HL-60 (cell line): ENCODE data around the gene IZUMO2.

Experiments
- DNase-seq, 2 experiments: peaks; one replicate each; pipeline ENCODE4 v3.0.0-alpha.2; 2010 to 2020; ENCODE audit warnings: low read depth in 1 of 2, low spot score in 1 of 2
- H3K27ac ChIP-seq: fragments of 250-450 bp; sonication (Bioruptor Pico); replicated peaks from 2 replicates; pipeline ENCODE4 v1.5.1; 2020; ENCODE audit warnings: mild to moderate bottlenecking, moderate library complexity
- H3K27me3 ChIP-seq: fragments of 250-450 bp; sonication (Bioruptor Pico); 2 replicates; pipeline ENCODE4 v1.5.1; 2021; ENCODE audit warnings: mild to moderate bottlenecking, moderate library complexity; ENCODE audit not compliant: insufficient read depth, poor library complexity, severe bottlenecking
- H3K4me3 ChIP-seq: replicated peaks from 2 replicates; pipeline ENCODE4 v1.5.1; 2011; ENCODE audit warnings: mild to moderate bottlenecking, control low read depth, low read length; ENCODE audit not compliant: insufficient read depth
- CTCF ChIP-seq: IDR thresholded peaks from one replicate; pipeline ENCODE4 v1.5.1; 2011; ENCODE audit warnings: low read length, control low read depth, inconsistent platforms; ENCODE audit not compliant: insufficient read depth
- GABPA ChIP-seq: IDR thresholded peaks from 2 replicates; pipeline ENCODE4 v1.6.1; 2012; ENCODE audit warnings: low read depth
- POLR2AphosphoS5 ChIP-seq: IDR thresholded peaks from 2 replicates; pipeline ENCODE4 v1.6.1; 2012; ENCODE audit warnings: low read depth
- SPI1 ChIP-seq: IDR thresholded peaks from 2 replicates; pipeline ENCODE4 v1.6.1; 2012; ENCODE audit warnings: low read depth, mild to moderate bottlenecking, borderline replicate concordance
- TF ChIP-seq, protein P1 (sequence below): IDR thresholded peaks from 2 replicates; pipeline ENCODE4 v1.6.1; 2012; ENCODE audit warnings: low read depth; ENCODE audit not compliant: insufficient replicate concordance

IZUMO2 gene

DNA sequence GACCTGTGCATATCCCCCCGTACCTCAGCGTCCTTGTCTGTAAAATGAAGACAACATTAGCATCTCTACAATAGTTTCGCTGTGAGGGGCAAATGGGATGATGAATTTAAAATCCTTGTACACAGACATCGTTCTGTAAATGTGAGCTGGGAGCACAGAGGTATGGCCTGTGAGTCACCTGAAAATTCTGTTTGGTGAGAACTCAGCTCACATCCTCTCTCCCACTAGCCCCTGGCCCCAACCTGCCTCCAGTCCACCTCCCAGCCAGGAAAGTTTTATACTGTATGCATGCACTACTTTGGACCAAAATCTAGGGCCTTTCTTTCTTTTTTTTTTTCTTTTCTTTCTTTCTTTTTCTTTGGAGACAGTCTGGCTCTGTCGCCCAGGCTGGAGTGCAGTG lies 8.7 kb upstream of the IZUMO2 start:
- no peak overlapping the region for H3K4me3 ChIP-seq
- no peak overlapping the region for H3K27ac ChIP-seq
- TF ChIP-seq GABPA: no peak
- no peak for TF ChIP-seq POLR2AphosphoS5
- no peaks in the 10 kb centered on the region for H3K27me3 ChIP-seq
- no peak for DNase-seq

DNA sequence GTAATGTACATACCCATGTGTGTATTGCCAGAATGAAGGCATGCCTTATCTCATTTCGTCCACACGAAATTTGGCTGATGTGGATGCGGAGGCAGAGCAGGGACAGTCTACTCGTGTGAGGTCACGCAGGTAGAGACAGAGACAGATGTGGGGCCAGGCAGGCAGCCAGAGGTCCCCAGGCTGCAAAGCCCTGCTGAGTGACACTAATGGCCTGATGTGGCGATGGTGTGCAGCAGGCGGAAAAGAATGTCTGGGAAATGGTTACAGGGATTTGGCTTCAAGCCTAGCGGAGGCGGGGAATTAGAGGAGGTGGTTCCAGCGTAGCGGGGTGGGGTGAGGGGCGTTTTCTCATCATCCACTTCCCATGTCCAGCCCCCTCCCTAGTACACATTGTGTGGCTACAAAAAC lies 4.2 kb upstream of the IZUMO2 start:
- no peaks in the 10 kb centered on the region for H3K27me3 ChIP-seq
- TF ChIP-seq GABPA: no peak
- TF ChIP-seq POLR2AphosphoS5: no peak
- TF ChIP-seq, protein P1, sequence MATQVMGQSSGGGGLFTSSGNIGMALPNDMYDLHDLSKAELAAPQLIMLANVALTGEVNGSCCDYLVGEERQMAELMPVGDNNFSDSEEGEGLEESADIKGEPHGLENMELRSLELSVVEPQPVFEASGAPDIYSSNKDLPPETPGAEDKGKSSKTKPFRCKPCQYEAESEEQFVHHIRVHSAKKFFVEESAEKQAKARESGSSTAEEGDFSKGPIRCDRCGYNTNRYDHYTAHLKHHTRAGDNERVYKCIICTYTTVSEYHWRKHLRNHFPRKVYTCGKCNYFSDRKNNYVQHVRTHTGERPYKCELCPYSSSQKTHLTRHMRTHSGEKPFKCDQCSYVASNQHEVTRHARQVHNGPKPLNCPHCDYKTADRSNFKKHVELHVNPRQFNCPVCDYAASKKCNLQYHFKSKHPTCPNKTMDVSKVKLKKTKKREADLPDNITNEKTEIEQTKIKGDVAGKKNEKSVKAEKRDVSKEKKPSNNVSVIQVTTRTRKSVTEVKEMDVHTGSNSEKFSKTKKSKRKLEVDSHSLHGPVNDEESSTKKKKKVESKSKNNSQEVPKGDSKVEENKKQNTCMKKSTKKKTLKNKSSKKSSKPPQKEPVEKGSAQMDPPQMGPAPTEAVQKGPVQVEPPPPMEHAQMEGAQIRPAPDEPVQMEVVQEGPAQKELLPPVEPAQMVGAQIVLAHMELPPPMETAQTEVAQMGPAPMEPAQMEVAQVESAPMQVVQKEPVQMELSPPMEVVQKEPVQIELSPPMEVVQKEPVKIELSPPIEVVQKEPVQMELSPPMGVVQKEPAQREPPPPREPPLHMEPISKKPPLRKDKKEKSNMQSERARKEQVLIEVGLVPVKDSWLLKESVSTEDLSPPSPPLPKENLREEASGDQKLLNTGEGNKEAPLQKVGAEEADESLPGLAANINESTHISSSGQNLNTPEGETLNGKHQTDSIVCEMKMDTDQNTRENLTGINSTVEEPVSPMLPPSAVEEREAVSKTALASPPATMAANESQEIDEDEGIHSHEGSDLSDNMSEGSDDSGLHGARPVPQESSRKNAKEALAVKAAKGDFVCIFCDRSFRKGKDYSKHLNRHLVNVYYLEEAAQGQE: no peak
- TF ChIP-seq SPI1: no peak
- no peak for TF ChIP-seq CTCF
- no peak overlapping the region for H3K27ac ChIP-seq
- H3K4me3 ChIP-seq: no peak overlapping the region
- no peak for DNase-seq

DNA sequence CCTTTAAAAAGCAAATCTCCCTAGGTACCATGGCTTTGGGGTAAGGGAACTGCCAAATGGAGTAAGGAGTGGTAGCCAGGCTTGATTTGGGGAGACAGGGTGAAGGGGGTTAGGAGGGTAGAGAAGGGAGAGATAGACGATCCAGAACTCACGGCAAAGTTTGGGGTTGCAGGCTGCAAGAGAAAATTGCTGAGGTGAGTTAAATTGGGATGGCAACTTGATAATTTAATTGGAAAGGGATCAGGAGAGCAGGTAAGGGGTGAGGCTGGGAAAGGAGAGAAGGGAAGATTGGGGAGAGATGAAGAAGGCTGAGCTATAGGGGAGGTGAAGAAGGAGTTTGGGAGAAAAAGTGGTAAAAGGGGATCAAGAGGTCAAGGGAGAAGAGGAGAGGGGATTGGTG lies 4.0 kb downstream of the IZUMO2 start:
- TF ChIP-seq, protein P1: no peak
- TF ChIP-seq SPI1 (no peak), GABPA (no peak), POLR2AphosphoS5 (no peak), CTCF (no peak)
- DNase-seq: no peak
- no peak overlapping the region for H3K27ac ChIP-seq
- no peaks in the 10 kb centered on the region for H3K27me3 ChIP-seq
- no peak overlapping the region for H3K4me3 ChIP-seq

DNA sequence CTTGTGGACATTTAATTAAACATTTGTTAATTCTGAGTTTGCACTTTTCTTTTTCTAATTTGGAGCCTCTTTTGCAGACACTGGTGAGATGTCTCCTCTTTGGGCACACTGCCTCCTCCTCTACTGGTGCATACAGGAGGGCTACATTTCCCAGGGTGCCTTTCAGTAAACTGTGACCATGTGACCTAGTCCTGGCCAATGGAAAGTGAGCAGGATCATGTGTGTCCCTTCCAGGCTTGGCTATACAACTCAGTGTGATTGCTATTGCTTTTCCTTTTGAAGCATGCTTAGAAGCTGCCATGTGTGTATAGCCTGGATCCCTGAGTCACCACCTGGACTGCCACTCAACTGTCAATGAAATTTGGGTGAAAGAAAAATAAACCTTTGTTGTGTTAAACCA lies 4.5 kb downstream of the IZUMO2 start:
- TF ChIP-seq SPI1 (no peak), CTCF (no peak), POLR2AphosphoS5 (no peak), GABPA (no peak)
- TF ChIP-seq, protein P1: no peak
- H3K27me3 ChIP-seq: no peaks in the 10 kb centered on the region
- no peak for DNase-seq
- no peak overlapping the region for H3K4me3 ChIP-seq
- H3K27ac ChIP-seq: no peak overlapping the region
